ENCODE measurements around the gene KRR1.
"Not testable (repeated sequence)": the region's sequence is repeated elsewhere in the genome, so short reads cannot be mapped to it uniquely, and the experiment has no call there.

Gene KRR1

DNA sequence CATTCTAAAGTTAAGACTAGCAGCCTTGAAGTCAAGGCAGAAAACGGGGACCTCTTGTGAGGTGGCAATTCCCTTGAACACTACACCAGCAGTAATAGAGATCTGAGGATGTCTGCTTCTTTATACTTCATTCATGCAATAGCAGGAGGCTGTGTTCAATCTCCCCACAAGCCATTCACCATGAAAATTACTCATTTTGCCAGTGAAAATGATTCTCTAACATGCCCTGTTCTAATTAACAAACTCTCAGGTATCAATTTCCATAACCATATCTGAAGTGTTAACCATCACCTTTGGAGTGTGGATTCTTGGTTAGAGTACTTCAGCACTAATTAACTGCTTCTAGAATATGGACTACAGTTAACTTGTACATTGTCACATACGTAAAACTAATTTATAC lies 34.3 kb downstream of the KRR1 start:
- no peak for DNase-seq (ENCODE audit: low read depth in 3 of 3)

DNA sequence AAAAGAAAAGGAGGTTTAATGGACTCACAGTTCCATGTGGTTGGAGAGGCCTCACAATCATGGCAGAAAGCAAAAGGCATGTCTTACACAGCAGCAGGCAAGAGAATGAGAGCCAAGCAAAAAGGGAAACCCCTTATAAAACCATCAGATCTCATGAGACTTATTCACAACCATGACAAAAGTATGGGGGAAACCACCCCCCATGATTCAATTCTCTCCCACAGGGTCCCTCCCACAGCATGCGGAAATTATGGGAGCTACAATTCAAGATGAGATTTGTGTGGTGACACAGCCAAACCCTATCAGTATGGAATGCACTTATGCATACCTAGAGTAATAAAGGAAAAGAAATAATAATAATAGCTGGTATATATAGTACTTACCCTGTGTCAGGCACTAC lies 35.3 kb downstream of the KRR1 start:
- DNase-seq (ENCODE audit: low read depth in 3 of 3) = peak in 1 of 3 donors; percentile 28

DNA sequence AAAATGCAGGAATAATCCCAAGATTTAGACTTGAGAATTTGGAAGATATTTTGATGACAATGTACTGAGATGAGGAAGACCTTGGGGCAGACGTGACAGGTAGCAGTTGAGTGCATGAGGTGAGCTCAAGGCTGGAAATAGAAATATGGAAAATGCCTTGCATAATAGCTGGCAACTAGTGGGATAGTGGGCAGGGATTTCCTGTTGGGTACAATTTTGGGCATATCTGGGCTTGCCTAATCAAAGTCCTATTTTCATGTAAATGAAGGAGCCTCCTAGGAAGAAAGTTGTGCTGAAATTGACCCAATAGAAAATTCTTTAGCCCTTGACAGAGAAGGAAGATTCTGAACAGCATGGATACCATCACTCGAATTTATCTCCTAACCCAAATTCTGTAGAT lies 37.3 kb downstream of the KRR1 start:
- no peak for DNase-seq (ENCODE audit: low read depth in 3 of 3)

DNA sequence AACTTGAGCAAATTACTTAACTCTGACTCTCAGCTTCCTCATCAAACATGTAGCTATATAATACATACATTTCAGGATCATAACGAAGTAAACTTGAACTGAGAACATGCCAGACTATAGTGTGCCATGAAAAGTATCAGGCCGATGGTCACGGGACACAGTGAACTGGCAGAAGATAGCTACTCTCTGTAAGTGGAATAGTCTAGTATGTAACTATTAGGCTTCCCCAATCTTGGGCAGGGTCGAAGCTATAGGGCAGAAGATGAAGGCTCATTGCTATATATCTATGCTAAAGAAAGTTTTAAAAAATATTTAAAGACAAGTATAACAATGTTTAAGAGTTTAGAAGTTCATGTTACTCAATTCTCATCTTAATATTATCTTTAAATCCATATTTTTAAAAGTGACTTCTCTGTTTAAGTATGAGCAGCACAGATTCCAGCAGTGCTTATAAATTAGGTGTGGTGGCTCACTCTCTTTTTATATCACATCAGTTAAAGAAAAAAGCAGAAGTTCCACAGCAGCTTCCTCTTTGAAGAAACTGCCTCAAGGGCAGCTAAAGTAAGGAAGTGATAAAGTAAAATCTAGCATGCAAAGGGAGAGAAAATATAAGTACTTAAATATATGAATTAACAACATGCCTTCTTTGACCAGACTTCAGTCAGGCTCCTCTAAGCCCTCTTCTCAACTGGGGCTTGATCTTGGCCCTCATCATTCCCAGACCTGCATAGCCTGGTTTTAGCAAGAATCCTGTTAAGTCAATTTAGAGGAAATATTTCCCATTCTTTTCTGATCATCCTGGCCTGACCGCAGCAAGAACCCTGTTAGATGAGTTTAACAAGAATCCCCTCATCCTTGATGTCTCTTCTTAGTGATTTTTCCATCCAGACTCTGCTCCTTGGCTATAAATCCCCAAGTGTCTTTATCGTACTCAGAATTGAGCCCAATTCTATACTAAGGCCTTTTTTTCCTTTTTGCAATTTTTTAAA lies 39.2 kb downstream of the KRR1 start:
- no peak for DNase-seq (ENCODE audit: low read depth in 3 of 3)

DNA sequence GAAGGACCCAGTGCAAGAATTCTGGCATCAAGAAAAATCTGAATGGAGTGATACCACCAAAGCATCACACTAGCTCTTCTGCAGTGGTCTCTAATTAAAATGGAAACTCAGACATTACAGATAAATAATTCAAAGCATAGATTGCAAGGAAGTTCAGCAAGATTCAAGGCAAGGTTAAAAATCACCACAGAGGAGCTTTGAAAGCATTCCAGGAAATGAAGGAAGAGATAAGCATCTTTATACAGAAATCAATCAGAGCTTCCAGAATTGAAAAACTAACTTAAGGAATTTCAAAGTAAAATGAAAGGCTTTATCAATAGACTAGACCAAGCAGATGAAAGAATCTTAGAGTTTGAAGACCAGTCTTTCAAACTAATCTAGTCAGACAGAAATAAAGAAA lies 51.2 kb downstream of the KRR1 start:
- no peak for DNase-seq (ENCODE audit: low read depth in 3 of 3)

DNA sequence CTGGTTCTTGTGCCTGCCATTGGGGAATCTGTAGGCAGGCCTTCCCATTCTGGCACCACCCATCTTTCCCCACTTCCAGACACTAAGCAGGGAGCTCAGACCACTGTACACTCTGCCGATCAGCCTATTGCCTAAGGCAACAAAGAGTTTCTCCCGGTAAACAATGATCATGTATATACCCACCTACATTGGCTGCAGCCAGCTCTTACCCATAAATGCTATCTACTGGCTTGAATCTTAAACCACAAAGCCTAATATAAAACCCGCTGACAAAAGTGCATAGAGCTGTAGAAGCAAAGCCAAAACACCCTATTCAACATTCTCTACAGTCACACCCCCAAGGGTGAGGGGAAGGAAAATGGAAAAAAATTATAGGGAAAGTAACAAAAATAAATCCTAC lies 51.7 kb downstream of the KRR1 start:
- DNase-seq (ENCODE audit: low read depth in 3 of 3) = no peak

DNA sequence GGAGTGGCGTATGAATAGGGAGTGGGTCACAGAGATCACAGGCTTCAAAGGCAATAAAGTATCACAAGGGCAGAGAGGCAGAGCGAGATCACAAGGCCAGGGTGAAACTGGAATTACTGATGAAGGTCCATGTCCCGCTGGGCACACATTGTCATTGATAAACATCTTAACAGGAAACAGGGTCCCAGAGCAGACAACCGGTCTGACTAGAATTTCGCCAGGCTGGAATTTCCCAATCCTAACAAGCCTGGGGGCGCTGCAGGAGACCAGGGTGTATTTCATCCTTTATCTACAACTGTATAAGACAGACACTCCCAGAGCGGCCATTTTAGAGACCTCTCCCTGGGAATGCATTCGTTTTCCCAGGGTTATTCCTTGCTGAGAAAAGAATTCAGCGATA lies 53.5 kb downstream of the KRR1 start:
- DNase-seq (ENCODE audit: low read depth in 3 of 3) = not testable (repeated sequence)

DNA sequence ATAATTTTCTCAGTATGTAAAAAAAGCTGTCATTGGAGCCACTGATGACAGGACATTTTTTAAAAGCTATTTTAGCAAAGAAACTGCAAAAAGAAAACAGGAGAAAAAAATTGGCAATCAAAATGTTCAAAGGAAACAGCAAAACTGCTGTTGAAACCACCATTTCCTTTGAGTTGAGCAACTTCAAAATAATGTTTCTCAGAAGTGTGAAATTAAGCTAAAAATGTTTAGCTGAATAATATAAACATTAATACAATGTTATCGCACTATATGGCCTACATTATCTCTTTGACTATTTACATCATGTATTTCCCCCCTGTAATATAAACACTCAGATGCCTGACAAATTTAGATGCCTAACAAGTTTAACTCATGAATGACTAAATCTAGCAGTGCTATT lies 54.2 kb downstream of the KRR1 start:
- DNase-seq (ENCODE audit: low read depth in 3 of 3) = no peak

DNA sequence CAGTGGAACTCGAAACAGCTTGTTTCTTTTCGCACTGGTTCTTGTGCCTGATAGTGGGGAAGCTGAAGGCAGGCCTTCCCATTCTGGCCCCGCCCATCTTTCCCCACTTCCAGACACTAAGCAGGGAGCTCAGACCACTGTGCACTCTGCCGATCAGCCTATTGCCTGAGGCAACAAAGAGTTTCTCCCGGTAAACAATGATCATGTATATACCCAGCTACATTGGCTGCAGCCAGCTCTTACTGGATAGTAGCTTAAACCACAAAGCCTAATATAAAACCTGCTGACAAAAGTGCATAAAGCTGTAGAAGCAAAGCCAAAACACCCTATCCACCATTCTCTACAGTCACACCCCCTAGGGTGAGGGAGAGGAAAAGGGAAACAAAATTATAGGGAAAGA lies 55.6 kb downstream of the KRR1 start:
- no peak for DNase-seq (ENCODE audit: low read depth in 3 of 3)

DNA sequence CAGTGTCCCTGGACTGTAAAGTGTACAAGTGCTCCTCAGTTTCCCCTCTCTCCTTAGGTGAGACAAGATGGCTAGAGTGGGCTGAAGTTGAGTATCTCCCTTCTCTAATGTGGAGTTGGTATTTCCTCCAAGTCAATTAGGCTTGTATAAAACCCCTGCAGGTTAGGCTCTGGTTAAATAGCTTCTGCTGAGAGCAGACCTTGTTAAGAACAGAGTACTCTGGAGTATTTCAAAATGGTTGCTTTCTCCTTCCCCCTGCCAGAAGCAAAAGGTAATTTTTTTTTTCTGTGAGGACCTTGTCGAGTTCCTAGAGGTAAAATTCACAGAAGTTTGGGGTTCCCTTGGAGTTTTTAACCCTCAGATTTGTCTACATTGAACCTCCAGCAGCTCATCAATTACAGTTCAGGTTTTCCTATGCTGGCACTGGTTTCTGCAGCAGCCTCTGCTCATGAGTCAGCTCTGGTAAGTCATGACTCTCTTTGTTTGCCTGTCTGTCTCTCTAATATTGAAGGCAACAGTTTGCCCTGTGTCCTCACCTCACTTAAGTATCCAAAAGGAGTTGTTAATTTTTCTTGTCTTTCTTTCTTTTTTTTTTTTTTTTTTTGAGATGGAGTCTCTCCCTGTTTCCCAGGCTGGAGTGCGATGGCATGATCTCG lies 58.6 kb downstream of the KRR1 start:
- DNase-seq (ENCODE audit: low read depth in 3 of 3) = no peak

DNA sequence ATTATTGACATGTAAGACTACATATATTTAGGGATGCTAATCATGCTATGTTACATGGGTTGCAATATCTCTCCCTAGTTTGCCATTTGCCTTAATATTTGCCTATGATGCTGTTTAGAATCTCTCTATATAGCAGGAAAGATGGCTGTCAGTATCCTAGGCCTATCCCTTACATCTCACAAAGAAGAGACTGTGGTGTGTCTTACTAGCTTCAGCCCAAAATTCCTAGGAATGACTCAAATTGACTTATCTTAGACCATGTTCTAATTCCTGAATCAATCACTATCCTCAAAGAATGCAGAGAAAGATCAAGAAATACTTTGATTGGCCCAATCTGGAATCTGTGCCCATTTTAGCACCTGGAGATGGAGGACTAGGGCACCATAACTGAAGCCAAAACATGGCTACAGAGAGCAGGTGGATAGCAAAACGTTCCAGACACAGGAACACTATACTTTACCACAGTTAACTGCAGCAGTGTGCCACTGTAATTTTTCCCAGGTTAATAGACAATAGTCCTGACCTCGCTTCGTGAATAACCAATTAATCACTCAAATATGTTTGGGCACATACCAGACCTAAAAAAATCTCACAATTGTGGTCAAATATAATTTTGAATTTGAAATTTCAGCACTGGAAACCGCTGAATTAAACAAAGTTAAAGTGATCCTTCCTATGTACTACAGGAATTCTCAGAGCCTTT lies 63.6 kb downstream of the KRR1 start:
- DNase-seq (ENCODE audit: low read depth in 3 of 3) = no peak

DNA sequence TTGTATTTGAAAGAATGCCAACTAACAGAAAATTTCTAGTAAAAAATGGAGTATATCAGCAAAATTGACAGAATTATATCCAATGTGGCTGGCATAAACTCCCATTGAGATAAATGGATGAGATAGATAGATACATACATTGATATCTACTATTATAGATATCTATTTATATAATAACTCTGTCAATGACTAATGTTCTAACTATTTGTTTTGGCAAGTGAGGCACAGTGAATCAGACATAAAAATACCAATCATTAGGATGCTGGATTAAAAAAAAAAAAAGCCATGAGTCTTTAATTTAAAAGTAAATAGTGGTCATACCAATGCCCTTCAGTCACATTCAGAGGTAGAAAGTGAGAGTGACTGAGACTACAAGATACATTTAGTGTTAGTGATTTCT lies 64.6 kb downstream of the KRR1 start:
- no peak for DNase-seq (ENCODE audit: low read depth in 3 of 3)

DNA sequence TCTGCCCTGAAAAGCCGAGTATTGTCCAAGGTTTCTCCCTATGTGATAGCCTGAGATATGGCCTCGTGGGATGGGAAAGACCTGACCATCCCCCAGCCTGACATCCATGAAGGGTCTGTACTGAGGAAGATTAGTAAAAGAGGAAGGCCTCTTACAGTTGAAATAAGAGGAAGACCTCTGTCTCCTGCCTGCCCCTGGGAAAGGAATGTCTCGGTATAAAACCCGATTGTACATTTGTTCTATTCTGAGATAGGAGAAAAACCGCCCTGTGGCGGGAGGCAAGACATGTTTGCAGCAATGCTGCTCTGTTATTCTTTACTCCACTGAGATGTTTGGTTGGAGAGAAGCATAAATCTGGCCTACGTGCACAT lies 66.3 kb downstream of the KRR1 start:
- not testable (repeated sequence) for DNase-seq (ENCODE audit: low read depth in 3 of 3)

DNA sequence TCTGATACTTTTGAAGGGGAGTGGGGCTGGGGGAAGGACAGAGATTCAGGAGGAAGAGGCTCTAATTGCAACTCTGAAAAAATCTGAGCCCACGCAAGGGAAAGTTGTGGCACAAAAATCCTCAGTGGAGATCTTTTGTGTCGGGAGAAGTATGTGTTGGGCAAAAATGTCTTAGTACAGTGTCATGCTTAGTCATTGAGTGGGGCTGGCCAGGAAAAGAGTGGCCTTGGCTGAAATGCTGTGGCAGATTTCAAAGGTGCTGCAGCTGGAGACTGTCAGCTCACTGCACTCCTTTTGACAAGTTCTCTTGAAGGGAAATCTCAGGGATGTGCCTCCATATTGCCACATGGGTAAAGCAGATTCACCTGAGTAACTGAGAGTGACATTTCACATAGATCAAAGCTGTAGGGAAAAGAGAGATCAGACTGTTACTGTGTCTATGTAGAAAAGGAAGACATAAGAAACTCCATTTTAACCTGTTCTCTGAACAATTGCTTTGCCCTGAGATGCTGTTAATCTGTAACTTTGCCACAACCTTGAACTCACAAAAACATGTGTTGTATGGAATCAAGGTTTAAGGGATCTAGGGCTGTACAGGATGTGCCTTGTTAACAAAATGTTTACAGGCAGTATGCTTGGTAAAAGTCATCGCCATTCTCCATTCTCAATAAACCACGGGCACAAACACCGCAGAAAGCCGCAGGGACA lies 66.8 kb downstream of the KRR1 start:
- no peak for DNase-seq (ENCODE audit: low read depth in 3 of 3)

DNA sequence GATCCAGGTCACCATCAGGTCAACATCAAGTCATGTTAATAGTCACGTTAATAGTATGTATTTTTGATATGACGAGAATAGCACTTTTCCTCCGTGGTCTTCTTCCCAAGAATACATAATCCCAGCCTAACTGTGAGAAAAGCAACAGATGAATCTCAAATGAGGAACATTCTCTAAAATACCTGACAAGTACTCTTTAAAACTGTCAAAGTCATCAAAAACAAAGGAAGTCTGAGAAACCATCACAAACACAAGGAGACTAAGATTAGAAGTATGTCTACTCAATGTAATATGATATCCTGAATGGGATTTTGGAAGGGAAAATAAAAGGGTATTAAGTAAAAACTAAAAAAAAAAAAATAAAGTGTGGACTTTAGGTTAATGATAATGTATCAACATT lies 67.7 kb downstream of the KRR1 start:
- DNase-seq (ENCODE audit: low read depth in 3 of 3) = no peak

DNA sequence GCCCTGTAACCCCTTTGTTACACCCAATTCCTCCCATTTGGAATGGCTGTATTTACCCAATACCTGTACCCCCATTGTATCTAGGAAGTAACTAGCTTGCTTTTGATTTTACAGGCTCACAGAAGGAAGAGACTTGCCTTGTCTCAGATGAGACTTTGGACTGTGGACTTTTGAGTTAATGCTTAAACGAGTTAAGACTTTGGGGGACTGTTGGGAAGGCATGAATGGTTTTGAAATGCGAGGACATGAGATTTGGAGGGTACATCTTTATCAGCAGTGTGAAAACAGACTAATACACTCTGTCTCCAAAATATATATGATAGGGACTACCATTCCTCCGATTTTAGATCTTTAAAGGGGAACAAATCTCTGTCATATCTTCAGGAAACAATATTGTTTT lies 69.0 kb downstream of the KRR1 start:
- not testable (repeated sequence) for DNase-seq (ENCODE audit: low read depth in 3 of 3)

DNA sequence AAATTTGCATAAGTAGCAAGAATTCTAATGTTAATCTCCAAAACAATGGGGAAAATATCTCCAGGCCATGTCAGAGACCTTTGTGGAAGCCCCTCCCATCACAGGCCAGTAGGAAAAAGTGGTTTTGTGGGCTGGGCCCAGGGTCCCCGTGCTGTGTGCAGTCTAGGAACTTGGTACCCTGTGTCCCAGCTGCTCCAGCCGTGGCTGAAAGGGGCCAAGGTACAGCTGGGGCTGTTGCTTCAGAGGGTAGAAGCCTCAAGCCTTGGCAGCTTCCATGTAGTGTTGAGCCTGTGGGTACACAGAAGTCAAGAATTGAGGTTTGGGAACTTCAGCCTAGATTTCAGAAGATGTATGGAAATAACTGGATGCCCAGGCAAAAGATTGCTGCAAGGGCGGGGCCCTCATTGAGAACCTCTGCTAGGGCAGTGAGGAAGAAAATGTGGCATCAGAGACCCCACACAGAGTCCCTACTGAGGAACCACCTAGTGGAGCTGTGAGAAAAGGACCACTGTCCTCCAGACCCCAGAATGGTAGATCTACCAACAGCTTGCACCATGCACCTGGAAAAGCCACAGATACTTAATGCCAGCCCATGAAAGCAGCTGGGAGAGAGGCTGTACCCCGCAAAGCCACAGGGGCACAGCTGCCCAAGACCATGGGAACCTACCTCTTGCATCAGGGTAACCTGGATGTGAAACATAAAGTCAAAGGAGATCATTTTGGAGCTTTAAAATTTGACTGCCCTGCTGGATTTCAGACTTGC lies 69.5 kb downstream of the KRR1 start:
- DNase-seq (ENCODE audit: low read depth in 3 of 3) = not testable (repeated sequence)
